K562 (cell line): ENCODE data around the gene FAM161A. TPM values are rescaled to one million over a fixed set of nuclear protein-coding genes. Genes with fewer than 3 reads are reported as not detected.

ENCODE experiments used
- GABPA ChIP-seq: fragments of 200-800 bp; sonication (Bioruptor generic); conservative IDR thresholded peaks from 2 replicates; pipeline ENCODE4 v1.6.1; 2016; ENCODE audit warnings: low read depth, missing genetic modification characterization, missing compliant biosample characterization
- HNRNPH1 ChIP-seq: fragments of 200-400 bp; formaldehyde crosslinking; optimal IDR thresholded peaks from 2 replicates; pipeline ENCODE3; 2017; ENCODE audit warnings: low read depth, mild to moderate bottlenecking, low read length, moderate library complexity
- ILK ChIP-seq: fragments of 450-650 bp; IDR thresholded peaks from 2 replicates; pipeline ENCODE4 v1.6.1; 2016; ENCODE audit warnings: missing genetic modification characterization, low read depth, mild to moderate bottlenecking, missing compliant biosample characterization, moderate library complexity, borderline replicate concordance
- JUN ChIP-seq, 2 experiments: sonication (generic) in 1 of 2; formaldehyde crosslinking in 1 of 2; IDR thresholded peaks; 2 replicates each; pipeline versions ENCODE4 v1.6.1 to v1.8.0; 2012 to 2022; ENCODE audit warnings: borderline replicate concordance in 2 of 2, mild to moderate bottlenecking in 2 of 2, improper control_type of control experiment in 1 of 2, low read depth in 1 of 2, low read length in 1 of 2, missing genetic modification reagents in 1 of 2
- MXI1 ChIP-seq: IDR thresholded peaks from 2 replicates; pipeline ENCODE4 v1.6.1; 2011; ENCODE audit warnings: low read depth, mild to moderate bottlenecking, improper control_type of control experiment, low read length
- NFATC3 ChIP-seq: fragments of 450-650 bp; IDR thresholded peaks from 2 replicates; pipeline ENCODE4 v1.6.1; 2017; ENCODE audit warnings: mild to moderate bottlenecking
- NFIX ChIP-seq: fragments of 250-450 bp; sonication (Bioruptor Pico); IDR thresholded peaks from 2 replicates; pipeline ENCODE4 v1.4.0; 2020; ENCODE audit warnings: low read depth, mild to moderate bottlenecking, moderate library complexity
- RBM14 ChIP-seq: fragments of 200-400 bp; formaldehyde crosslinking; IDR thresholded peaks from 2 replicates; pipeline ENCODE4 v1.6.1; 2018; ENCODE audit warnings: low read depth, mild to moderate bottlenecking, low read length, moderate library complexity, borderline replicate concordance; ENCODE audit not compliant: insufficient read depth
- TAF15 ChIP-seq: fragments of 200-400 bp; formaldehyde crosslinking; IDR thresholded peaks from 2 replicates; pipeline ENCODE4 v1.6.1; 2017; ENCODE audit warnings: mild to moderate bottlenecking, low read depth, low read length, moderate library complexity
- TCF3 ChIP-seq: sonication (generic); formaldehyde crosslinking; IDR thresholded peaks from 2 replicates; pipeline ENCODE4 v1.4.0; 2020; ENCODE audit warnings: mild to moderate bottlenecking, missing genetic modification reagents
- TCF7 ChIP-seq: sonication (generic); IDR thresholded peaks from 2 replicates; pipeline ENCODE4 v1.6.1; 2016; ENCODE audit warnings: antibody characterized with exemption, borderline replicate concordance
- TEAD4 ChIP-seq, 2 experiments: sonication (generic) in 1 of 2; formaldehyde crosslinking in 1 of 2; IDR thresholded peaks; 2 replicates each; pipeline versions ENCODE4 v1.6.1 to v1.8.0; 2012 to 2022; ENCODE audit warnings: borderline replicate concordance in 1 of 2, inconsistent platforms in 1 of 2, low read length in 1 of 2, mild to moderate bottlenecking in 1 of 2, missing genetic modification reagents in 1 of 2
- TFE3 ChIP-seq: fragments of 450-650 bp; formaldehyde crosslinking; IDR thresholded peaks from 2 replicates; pipeline ENCODE4 v1.4.0; 2020; ENCODE audit warnings: mild to moderate bottlenecking, mixed read lengths
- ZNF263 ChIP-seq: sonication (generic); formaldehyde crosslinking; IDR thresholded peaks from 2 replicates; pipeline ENCODE4 v1.8.0; 2022; ENCODE audit warnings: mild to moderate bottlenecking, missing genetic modification reagents, borderline replicate concordance
- ZNF316 ChIP-seq: fragments of 450-650 bp; IDR thresholded peaks from 2 replicates; pipeline ENCODE4 v1.6.1; 2016
- ZNF324 ChIP-seq: fragments of 250-450 bp; sonication (Bioruptor Pico); IDR thresholded peaks from 2 replicates; pipeline ENCODE4 v1.4.0; 2020; ENCODE audit warnings: mild to moderate bottlenecking
- ZNF431 ChIP-seq: sonication (generic); formaldehyde crosslinking; IDR thresholded peaks from 2 replicates; pipeline ENCODE4 v1.8.0; 2022; ENCODE audit warnings: mild to moderate bottlenecking, missing genetic modification reagents
- ZNF76 ChIP-seq: fragments of 250-450 bp; sonication (Bioruptor Pico); IDR thresholded peaks from 2 replicates; pipeline ENCODE4 v1.4.0; 2020; ENCODE audit warnings: mild to moderate bottlenecking, moderate library complexity, borderline replicate concordance
- ZNF785 ChIP-seq: fragments of 250-450 bp; sonication (Bioruptor Pico); IDR thresholded peaks from 2 replicates; pipeline ENCODE4 v1.4.0; 2020; ENCODE audit warnings: mild to moderate bottlenecking
- polyA plus RNA-seq, 8 experiments: library from polyadenylated mRNA; depleted of rRNA in 4 of 8; stranded (reverse) in 5 of 8; unstranded in 3 of 8; fragments of >200 nt; fragmentation: Nextera tagmentation in 2 of 8; fragmentation: Illumina TruSeq in 1 of 8; extraction: Ambion mirVana in 2 of 8; extraction: Trizol in 1 of 8; gene quantifications; 2 replicates each; pipeline versions ENCODE4 v1.2.1 to v1.2.3, GENCODE V29; 2011 to 2014; ENCODE audit warnings: inconsistent platforms in 1 of 8, missing spikeins in 1 of 8
- total RNA-seq, 7 experiments: library from RNA; depleted of rRNA in 6 of 7; stranded (reverse); fragments of >200 nt in 6 of 7; fragmentation: Illumina TruSeq in 2 of 7; extraction: Trizol in 2 of 7; gene quantifications; 2 replicates each; pipeline versions ENCODE4 v1.2.1 to v1.2.3, GENCODE V29; 2011 to 2021; ENCODE audit warnings: low replicate concordance in 1 of 7
- TF ChIP-seq, protein P1 (sequence below), 3 experiments: fragments of 200-800 bp in 1 of 3; sonication (Bioruptor generic) in 1 of 3; sonication (generic) in 1 of 3; formaldehyde crosslinking in 1 of 3; IDR thresholded peaks; 2 replicates each; pipeline versions ENCODE4 v1.6.1 to v1.8.0; 2016 to 2022; ENCODE audit warnings: mild to moderate bottlenecking in 2 of 3, missing compliant biosample characterization in 2 of 3, missing genetic modification characterization in 2 of 3, missing genetic modification reagents in 1 of 3
- TF ChIP-seq, protein P2 (sequence below): sonication (generic); formaldehyde crosslinking; IDR thresholded peaks from 2 replicates; pipeline ENCODE4 v1.8.0; 2022; ENCODE audit warnings: missing genetic modification reagents, mild to moderate bottlenecking, borderline replicate concordance

Gene FAM161A
- total and polyA plus RNA-seq, 9 of the 15 experiments (the other 6 are each of a cell fraction or from before 2014, with no cell fraction given) = 0.27 to 1.4 (median 0.80) TPM

DNA sequence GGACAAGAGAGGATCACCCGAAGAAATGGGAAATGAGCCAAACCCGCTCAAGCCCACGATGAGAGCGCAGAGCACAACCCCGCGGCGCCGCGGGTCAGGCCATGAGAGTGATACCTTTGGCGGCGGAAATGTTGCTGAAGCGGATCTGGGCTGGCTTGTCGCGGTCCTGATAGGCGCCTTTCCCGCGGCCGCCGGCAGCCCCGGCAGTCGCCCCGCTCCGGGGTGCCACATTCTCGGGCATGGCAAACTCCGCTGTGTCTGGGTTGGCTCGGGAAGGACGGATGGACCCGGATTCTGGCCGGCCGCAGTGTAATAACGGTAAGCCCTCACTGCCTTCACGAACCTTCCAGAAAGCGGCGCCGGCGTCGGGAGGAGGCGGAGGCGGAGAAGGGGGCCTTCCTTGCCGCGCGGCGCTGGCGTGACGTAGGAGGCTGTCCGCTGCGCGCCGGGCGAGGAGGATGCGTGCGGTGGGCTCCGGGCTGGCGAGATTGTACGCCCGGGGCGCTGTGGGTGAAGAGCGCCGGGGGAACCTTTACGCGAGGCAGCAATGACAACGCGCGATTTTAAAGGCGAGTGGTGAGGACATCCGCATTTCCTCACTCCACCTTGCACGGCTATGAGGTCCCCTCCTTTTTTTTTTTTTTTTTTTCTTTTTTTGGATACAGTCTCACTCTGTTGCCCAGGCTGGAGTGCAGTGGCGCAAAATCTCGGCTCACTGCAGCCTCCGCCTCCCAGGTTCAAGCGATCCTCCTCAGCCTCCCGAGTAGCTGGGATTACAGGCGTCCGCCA is 34.6 kb upstream of the FAM161A start, which contains the start of gene CCT4 (continued):
- TF ChIP-seq, protein P1, sequence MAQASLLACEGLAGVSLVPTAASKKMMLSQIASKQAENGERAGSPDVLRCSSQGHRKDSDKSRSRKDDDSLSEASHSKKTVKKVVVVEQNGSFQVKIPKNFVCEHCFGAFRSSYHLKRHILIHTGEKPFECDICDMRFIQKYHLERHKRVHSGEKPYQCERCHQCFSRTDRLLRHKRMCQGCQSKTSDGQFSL (CRISPR knock-in tag; IDR thresholded peaks at IDR 0.05) = no peak
- TF ChIP-seq, protein P1 (tag; IDR thresholded peaks at IDR 0.05) = no peak
- TF ChIP-seq TCF3 (no peak), ZNF316 (peak; percentile 63; the same call in 1 of the 2 replicates), HNRNPH1 (no peak), NFATC3 (no peak), NFIX (no peak), TAF15 (no peak), ZNF263 (no peak), MXI1 (no peak; the same call in 1 of the 2 replicates), ILK (tag) (no peak), TFE3 (CRISPR knock-in tag) (no peak), ZNF785 (CRISPR knock-in tag) (no peak), ZNF76 (CRISPR knock-in tag) (peak; percentile 75; the same call in 1 of the 2 replicates), JUN (IDR thresholded peaks at IDR 0.05; ENCODE audit: borderline replicate concordance, low read depth, low read length) (0 out of 2 replicates have a peak, but pooled peaks have one; percentile 18), JUN (CRISPR knock-in tag; IDR thresholded peaks at IDR 0.05; ENCODE audit: borderline replicate concordance) (0 out of 2 replicates have a peak, but pooled peaks have one; percentile 24), RBM14 (peak; percentile 80; the same call in 1 of the 2 replicates), TCF7 (no peak), ZNF324 (CRISPR knock-in tag) (no peak), ZNF431 (CRISPR knock-in tag) (no peak), GABPA (tag) (peak; percentile 74), TEAD4 (IDR thresholded peaks at IDR 0.05; ENCODE audit: low read length) (no peak; the same call in 1 of the 2 replicates), TEAD4 (CRISPR knock-in tag; IDR thresholded peaks at IDR 0.05; ENCODE audit: borderline replicate concordance) (no peak)
- TF ChIP-seq, protein P2, sequence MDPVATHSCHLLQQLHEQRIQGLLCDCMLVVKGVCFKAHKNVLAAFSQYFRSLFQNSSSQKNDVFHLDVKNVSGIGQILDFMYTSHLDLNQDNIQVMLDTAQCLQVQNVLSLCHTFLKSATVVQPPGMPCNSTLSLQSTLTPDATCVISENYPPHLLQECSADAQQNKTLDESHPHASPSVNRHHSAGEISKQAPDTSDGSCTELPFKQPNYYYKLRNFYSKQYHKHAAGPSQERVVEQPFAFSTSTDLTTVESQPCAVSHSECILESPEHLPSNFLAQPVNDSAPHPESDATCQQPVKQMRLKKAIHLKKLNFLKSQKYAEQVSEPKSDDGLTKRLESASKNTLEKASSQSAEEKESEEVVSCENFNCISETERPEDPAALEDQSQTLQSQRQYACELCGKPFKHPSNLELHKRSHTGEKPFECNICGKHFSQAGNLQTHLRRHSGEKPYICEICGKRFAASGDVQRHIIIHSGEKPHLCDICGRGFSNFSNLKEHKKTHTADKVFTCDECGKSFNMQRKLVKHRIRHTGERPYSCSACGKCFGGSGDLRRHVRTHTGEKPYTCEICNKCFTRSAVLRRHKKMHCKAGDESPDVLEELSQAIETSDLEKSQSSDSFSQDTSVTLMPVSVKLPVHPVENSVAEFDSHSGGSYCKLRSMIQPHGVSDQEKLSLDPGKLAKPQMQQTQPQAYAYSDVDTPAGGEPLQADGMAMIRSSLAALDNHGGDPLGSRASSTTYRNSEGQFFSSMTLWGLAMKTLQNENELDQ (CRISPR knock-in tag) = no peak
